ENCODE data around the gene ALLC. TPM values are rescaled to one million over a fixed set of nuclear protein-coding genes. Genes with fewer than 3 reads are reported as not detected.

Gene ALLC
- total RNA-seq, 1 experiment from 2014 or later: not detected

DNA sequence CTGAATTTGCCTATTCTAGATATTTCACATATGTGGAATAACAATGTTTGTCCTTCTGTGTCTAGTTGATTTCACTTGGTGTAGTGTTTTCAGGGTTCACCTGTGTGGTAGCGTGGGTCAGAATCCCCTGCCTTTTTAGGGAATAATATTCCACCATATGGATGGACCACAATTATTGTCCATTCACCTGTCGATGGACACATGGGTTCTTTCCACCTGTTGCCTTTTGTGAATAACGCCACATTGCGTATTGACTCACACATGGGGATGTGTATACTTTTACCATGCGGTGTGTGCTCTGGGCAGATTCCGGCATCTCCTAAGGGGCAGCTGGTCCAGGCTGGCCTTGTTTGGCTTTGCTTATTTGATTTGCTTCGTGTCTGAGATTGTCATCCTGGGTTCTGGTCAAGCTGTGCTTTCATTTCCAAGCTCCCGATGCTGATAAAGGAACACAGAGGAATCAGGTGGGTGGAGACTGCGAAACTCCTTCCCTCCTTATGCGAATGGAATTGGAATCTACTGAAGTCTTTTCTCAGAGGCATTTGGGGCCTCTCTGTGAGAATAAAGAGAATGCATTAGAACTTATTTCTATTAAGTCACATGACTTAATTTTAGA, 18.9 kb upstream of the ALLC start:
- Histone ChIP-seq H3K27ac (no peak overlapping the region), H3K36me3 (no peaks in the 10 kb centered on the region), H3K4me3 (no peak overlapping the region), H3K9me3 (replicated peaks) (no peaks in the 10 kb centered on the region), H3K27me3 (replicated peaks) (no peaks in the 10 kb centered on the region), H3K4me1 (replicated peaks) (no peaks in the 10 kb centered on the region)
- peak in 1 of 2 experiments; percentile 19 for DNase-seq (ENCODE audit: low read depth in 1 of 2, low spot score in 2 of 2)

- H3K4me3 ChIP-seq: no peak overlapping the region
- DNase-seq (ENCODE audit: low read depth in 1 of 2, low spot score in 2 of 2): peak in 1 of 2 experiments; percentile 24
- H3K36me3 ChIP-seq: no peaks in the 10 kb centered on the region
- H3K9me3 ChIP-seq (replicated peaks): no peaks in the 10 kb centered on the region
- H3K27me3 ChIP-seq (replicated peaks): no peaks in the 10 kb centered on the region
- no peaks in the 10 kb centered on the region for H3K4me1 ChIP-seq (replicated peaks)
- no peak overlapping the region for H3K27ac ChIP-seq
Measured at GRCh38 chr2:3639653-3640052, 18.3 kb upstream of the ALLC start.

DNA sequence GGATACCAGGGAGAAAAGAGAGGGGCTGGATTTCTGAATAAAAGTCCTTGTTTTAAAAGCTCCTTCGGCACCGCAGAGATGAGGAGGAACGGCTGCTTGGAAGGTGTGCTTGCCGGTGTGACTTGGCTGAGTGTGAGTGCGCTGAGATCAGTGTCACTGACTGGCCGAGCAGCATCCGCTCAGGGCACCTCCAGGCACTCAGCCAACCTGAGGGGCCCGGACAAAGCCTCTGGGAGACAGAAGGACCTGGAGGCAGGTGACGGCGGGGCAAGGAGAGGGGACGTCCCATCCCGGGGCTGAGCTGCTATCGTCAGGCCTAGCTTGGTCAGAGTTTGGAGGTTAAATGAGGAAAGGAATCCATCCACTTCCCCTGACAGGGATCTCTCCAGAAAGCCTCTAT, 16.8 kb upstream of the ALLC start:
- peak in 1 of 2 experiments; percentile 32 for DNase-seq (ENCODE audit: low read depth in 1 of 2, low spot score in 2 of 2)
- no peak overlapping the region for H3K27ac ChIP-seq
- no peaks in the 10 kb centered on the region for H3K27me3 ChIP-seq (replicated peaks)
- no peaks in the 10 kb centered on the region for H3K9me3 ChIP-seq (replicated peaks)
- no peaks in the 10 kb centered on the region for H3K4me1 ChIP-seq (replicated peaks)
- no peaks in the 10 kb centered on the region for H3K36me3 ChIP-seq
- no peak overlapping the region for H3K4me3 ChIP-seq

- H3K27ac ChIP-seq: no peak overlapping the region
Measured at GRCh38 chr2:3641841-3642421, 16.1 kb upstream of the ALLC start.

DNA sequence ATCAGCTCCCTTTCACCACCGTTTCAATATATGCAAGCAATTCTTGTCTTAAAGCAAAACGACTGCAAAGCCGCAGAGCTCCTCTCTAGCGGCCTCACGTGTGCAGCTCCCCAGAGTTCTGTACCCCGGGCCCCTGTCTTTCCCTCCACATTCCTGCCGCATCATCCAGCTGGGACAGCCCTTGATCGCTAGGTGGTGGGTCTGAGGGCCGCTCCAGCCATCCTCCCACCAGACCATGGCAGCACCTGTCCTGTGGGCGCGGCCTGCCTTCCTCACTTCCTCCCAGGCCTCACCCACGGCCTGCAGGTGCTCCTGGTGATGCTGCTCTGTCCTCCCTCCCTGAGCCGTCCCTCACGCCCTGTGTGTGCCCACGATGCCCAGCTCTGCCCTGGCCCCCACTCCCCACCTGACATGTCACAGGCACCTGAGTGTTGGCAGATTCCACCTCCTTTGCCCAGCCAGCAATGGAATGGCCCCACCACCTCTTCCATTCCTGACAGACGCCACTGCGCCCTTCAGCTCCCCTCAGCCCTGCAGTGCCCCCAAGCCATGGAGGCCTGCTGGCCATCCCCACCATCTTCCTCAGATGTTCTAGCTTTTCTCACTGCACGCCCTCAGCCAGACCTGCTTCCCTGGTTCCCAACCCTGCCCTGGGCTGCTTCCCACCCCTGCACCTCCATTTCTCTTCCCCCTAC, 15.3 kb upstream of the ALLC start:
- Histone ChIP-seq H3K27me3 (replicated peaks) (no peaks in the 10 kb centered on the region), H3K36me3 (no peaks in the 10 kb centered on the region), H3K4me1 (replicated peaks) (no peaks in the 10 kb centered on the region), H3K27ac (no peak overlapping the region), H3K9me3 (replicated peaks) (no peaks in the 10 kb centered on the region), H3K4me3 (no peak overlapping the region)
- peak in 1 of 2 experiments; percentile 36 for DNase-seq (ENCODE audit: low read depth in 1 of 2, low spot score in 2 of 2)

More at GRCh38 chr2:3641841-3642421, 16.1 kb upstream of the ALLC start:
- Histone ChIP-seq H3K4me1 (replicated peaks) (no peaks in the 10 kb centered on the region), H3K9me3 (replicated peaks) (no peaks in the 10 kb centered on the region), H3K27me3 (replicated peaks) (no peaks in the 10 kb centered on the region), H3K4me3 (no peak overlapping the region), H3K36me3 (no peaks in the 10 kb centered on the region)
- DNase-seq (ENCODE audit: low read depth in 1 of 2, low spot score in 2 of 2): peak in 1 of 2 experiments; percentile 36

DNA sequence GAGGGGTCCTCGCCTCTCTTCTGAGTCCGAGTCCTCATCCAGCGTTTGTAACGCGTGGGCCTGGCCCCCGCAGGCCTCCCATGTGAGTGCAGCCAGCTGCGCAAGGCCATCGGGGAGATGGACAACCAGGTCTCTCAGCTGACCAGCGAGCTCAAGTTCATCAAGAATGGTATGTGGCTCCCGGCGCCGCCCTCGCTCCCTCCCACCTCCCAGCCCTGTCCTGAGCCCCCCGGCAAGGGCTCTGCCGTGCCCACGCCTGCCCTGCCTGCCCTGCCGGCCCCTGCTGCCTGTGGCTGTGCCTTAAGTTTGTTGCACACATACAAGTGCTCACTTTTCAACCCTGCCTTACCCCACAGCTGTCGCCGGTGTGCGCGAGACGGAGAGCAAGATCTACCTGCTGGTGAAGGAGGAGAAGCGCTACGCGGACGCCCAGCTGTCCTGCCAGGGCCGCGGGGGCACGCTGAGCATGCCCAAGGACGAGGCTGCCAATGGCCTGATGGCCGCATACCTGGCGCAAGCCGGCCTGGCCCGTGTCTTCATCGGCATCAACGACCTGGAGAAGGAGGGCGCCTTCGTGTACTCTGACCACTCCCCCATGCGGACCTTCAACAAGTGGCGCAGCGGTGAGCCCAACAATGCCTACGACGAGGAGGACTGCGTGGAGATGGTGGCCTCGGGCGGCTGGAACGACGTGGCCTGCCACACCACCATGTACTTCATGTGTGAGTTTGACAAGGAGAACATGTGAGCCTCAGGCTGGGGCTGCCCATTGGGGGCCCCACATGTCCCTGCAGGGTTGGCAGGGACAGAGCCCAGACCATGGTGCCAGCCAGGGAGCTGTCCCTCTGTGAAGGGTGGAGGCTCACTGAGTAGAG, 14.4 kb upstream of the ALLC start:
- no peaks in the 10 kb centered on the region for H3K36me3 ChIP-seq
- no peak for DNase-seq (ENCODE audit: low read depth in 1 of 2, low spot score in 2 of 2)
- H3K27ac ChIP-seq: no peak overlapping the region
- H3K4me3 ChIP-seq: no peak overlapping the region
- H3K4me1 ChIP-seq (replicated peaks): no peaks in the 10 kb centered on the region
- no peaks in the 10 kb centered on the region for H3K27me3 ChIP-seq (replicated peaks)
- no peaks in the 10 kb centered on the region for H3K9me3 ChIP-seq (replicated peaks)

- no peak overlapping the region for H3K27ac ChIP-seq
- H3K4me1 ChIP-seq (replicated peaks): no peaks in the 10 kb centered on the region
- no peak for DNase-seq (ENCODE audit: low read depth in 1 of 2, low spot score in 2 of 2)
- no peak overlapping the region for H3K4me3 ChIP-seq
- H3K9me3 ChIP-seq (replicated peaks): no peaks in the 10 kb centered on the region
- H3K36me3 ChIP-seq: no peaks in the 10 kb centered on the region
- H3K27me3 ChIP-seq (replicated peaks): no peaks in the 10 kb centered on the region
Measured at GRCh38 chr2:3644246-3644525, 13.8 kb upstream of the ALLC start.

- no peak overlapping the region for H3K27ac ChIP-seq
- H3K4me3 ChIP-seq: no peak overlapping the region
- H3K9me3 ChIP-seq (replicated peaks): no peaks in the 10 kb centered on the region
- H3K36me3 ChIP-seq: no peaks in the 10 kb centered on the region
- no peaks in the 10 kb centered on the region for H3K4me1 ChIP-seq (replicated peaks)
- DNase-seq (ENCODE audit: low read depth in 1 of 2, low spot score in 2 of 2): no peak
- H3K27me3 ChIP-seq (replicated peaks): no peaks in the 10 kb centered on the region
Measured at GRCh38 chr2:3644891-3645605, 13.0 kb upstream of the ALLC start.

GRCh38 chr2:3645745-3646389, 12.1 kb upstream of the ALLC start:
- DNase-seq (ENCODE audit: low read depth in 1 of 2, low spot score in 2 of 2): no peak
- Histone ChIP-seq H3K27me3 (replicated peaks) (no peaks in the 10 kb centered on the region), H3K36me3 (no peaks in the 10 kb centered on the region)

DNA sequence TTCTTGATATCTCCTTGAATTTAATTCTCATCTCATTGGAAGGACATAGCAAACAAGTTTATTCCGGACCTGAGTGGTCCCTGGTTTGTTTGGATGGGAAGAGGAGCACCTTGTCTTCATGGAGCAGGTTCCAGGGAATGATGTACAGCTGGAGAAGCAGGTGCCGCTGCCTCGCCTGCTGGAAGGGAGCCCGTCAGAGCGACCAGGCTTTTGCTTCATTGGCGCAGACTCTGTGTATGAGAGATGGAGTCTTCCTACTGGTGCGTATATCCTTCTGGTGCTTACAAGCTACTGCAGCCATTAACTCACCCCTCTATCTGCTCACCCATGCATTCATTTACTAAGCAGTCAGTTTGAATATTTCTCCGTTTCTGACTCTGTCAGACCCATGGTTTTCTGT, 11.6 kb upstream of the ALLC start:
- Histone ChIP-seq H3K27me3 (replicated peaks) (no peaks in the 10 kb centered on the region; the same call in 1 of the 2 replicates), H3K36me3 (no peaks in the 10 kb centered on the region), H3K9me3 (replicated peaks) (no peaks in the 10 kb centered on the region), H3K4me3 (no peak overlapping the region), H3K4me1 (replicated peaks) (no peaks in the 10 kb centered on the region), H3K27ac (no peak overlapping the region)
- no peak for DNase-seq (ENCODE audit: low read depth in 1 of 2, low spot score in 2 of 2)

More at GRCh38 chr2:3645745-3646389, 12.1 kb upstream of the ALLC start:
- no peak overlapping the region for H3K4me3 ChIP-seq
- no peaks in the 10 kb centered on the region for H3K9me3 ChIP-seq (replicated peaks)
- no peak overlapping the region for H3K27ac ChIP-seq
- no peaks in the 10 kb centered on the region for H3K4me1 ChIP-seq (replicated peaks)

DNA sequence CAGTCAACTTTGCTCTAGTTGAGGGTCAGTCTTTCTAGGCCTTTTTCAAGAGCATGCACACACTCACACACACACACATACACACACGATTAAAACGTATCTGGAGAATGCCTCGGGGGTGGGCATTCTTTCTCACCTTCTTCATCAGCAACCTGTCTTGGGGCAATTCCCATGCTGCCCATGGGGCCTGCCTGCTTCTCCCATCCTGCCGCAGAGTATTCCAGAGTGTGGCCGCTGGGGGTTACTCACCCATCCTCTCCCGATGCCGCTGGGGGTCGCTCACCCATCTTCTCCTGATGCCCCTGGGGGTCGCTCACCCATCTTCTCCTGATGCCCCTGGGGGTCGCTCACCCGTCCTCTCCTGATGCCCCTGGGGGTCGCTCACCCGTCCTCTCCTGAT, 10.8 kb upstream of the ALLC start:
- H3K9me3 ChIP-seq (replicated peaks): no peaks in the 10 kb centered on the region
- H3K27ac ChIP-seq: no peak overlapping the region
- no peaks in the 10 kb centered on the region for H3K36me3 ChIP-seq
- no peaks in the 10 kb centered on the region for H3K4me1 ChIP-seq (replicated peaks)
- DNase-seq (ENCODE audit: low read depth in 1 of 2, low spot score in 2 of 2): no peak
- H3K27me3 ChIP-seq (replicated peaks): no peaks in the 10 kb centered on the region; the same call in 1 of the 2 replicates
- H3K4me3 ChIP-seq: no peak overlapping the region

GRCh38 chr2:3647831-3648651, 10.0 kb upstream of the ALLC start:
- Histone ChIP-seq H3K27me3 (replicated peaks) (no peaks in the 10 kb centered on the region; the same call in 1 of the 2 replicates), H3K36me3 (no peaks in the 10 kb centered on the region), H3K4me3 (no peak overlapping the region), H3K27ac (no peak overlapping the region), H3K9me3 (replicated peaks) (no peaks in the 10 kb centered on the region), H3K4me1 (replicated peaks) (no peaks in the 10 kb centered on the region)
- no peak for DNase-seq (ENCODE audit: low read depth in 1 of 2, low spot score in 2 of 2)
